Measurements from ENCODE around the gene ST3GAL2. TPM values are rescaled to one million over a fixed set of nuclear protein-coding genes. Genes with fewer than 3 reads are reported as not detected.

Gene ST3GAL2, protein sequence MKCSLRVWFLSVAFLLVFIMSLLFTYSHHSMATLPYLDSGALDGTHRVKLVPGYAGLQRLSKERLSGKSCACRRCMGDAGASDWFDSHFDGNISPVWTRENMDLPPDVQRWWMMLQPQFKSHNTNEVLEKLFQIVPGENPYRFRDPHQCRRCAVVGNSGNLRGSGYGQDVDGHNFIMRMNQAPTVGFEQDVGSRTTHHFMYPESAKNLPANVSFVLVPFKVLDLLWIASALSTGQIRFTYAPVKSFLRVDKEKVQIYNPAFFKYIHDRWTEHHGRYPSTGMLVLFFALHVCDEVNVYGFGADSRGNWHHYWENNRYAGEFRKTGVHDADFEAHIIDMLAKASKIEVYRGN
- total RNA-seq, result 24.5 TPM

DNA sequence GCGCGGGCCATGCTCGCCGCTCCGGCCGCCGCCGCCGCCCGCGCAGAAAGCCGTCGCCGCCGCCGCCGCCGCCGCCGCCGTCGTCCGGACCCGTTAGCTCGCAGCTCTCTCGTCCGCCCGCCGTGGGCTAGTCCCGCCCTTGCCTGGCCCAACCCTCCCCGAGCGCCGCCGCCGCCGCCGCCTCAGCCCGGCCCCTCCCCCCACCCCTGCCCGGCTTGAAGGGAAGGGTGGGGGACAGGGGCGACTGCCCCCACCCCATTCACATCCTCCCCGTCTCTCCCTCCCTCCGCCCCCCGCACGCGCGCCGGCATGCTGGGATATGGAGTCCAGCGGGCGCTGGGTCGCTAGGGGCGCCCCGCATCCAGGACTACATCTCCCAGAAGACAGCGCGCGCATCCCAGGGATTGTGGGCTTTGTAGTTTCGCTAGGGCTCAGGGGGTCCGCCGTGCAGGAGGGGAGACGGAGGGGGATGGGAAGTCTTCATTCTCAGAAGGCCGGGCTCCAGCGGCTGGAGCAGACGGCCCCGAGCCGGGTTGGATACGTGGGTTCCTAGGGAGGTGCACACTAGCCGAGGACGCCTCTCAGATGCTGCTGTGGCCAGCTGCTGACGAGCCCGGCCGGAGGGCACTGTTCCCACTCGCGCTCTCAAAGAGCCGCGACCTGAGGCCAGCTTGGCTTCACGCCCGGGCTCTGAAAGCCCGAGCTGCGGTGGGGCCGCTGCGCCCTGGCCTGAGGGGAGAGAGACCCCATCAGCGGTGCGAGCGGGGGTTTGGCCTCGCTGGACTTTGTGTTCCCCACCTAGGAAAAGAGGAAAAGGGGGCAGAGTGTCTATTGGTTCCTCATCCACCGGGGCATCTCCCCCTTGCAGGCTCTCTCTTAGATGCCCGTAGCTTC, at the start of gene ST3GAL2:
Gene ST3GAL2 (minus strand): TSS at position 132 of the 894 bp plus-strand sequence. CDS start 40,570 bp downstream, outside the sequence.
- Histone ChIP-seq H3K36me3 (ENCODE audit: control insufficient read depth in 3 of 3, insufficient read depth in 3 of 3, low read length in 3 of 3) (no peaks in the 10 kb centered on the region), H3K27ac (ENCODE audit: low read depth, low read length) (peak within 1 kb of the TSS; percentile 56), H3K9ac (ENCODE audit: low read depth in 1 of 3, low read length in 3 of 3) (peak within 1 kb of the TSS; percentile 81 to 88 (median 84)), H3K9me3 (ENCODE audit: control insufficient read depth in 3 of 3, low read length in 3 of 3) (no peaks in the 10 kb centered on the region), H3K4me3 (ENCODE audit: low read length in 3 of 3) (peak within 1 kb of the TSS; percentile 86 to 91 (median 89)), H3K4me1 (ENCODE audit: control insufficient read depth in 3 of 3, insufficient read depth in 3 of 3, low read length in 3 of 3) (peaks cover 36 to 43% (median 38%) of the 10 kb centered on the region in 3 donors), H3K27me3 (ENCODE audit: control insufficient read depth in 3 of 3, insufficient read depth in 3 of 3, low read length in 3 of 3) (no peaks in the 10 kb centered on the region)

DNA sequence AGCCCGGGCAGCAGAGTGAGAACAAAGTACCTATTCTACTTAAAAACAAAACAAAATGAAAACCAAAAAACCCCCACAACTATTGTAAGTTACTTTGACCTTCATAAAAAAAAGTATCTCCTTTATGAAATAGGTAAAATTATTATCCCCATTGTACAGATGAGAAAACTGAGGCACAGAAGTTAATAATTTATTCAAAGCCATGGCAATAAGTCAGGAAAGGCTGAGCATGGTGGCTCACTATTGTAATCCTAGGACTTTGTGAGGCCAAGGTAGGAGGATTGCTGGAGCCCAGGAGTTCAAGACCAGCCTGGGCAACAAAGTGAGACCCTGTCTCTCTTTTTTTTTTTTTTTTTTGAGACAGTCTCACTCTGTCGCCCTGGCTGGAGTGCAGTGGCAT, 46.0 kb upstream of the ST3GAL2 start:
- peaks cover 28 to 53% (median 40%) of the 10 kb centered on the region in 3 donors for H3K36me3 ChIP-seq (ENCODE audit: control insufficient read depth in 3 of 3, insufficient read depth in 3 of 3, low read length in 3 of 3)
- no peak overlapping the region for H3K9ac ChIP-seq (ENCODE audit: low read depth in 1 of 3, low read length in 3 of 3)
- H3K27ac ChIP-seq (ENCODE audit: low read depth, low read length), result no peak overlapping the region
- no peaks in the 10 kb centered on the region for H3K9me3 ChIP-seq (ENCODE audit: control insufficient read depth in 3 of 3, low read length in 3 of 3)
- H3K27me3 ChIP-seq (ENCODE audit: control insufficient read depth in 3 of 3, insufficient read depth in 3 of 3, low read length in 3 of 3), result no peaks in the 10 kb centered on the region
- peaks cover 0 to 6% (median under 1%) of the 10 kb centered on the region in 3 donors for H3K4me1 ChIP-seq (ENCODE audit: control insufficient read depth in 3 of 3, insufficient read depth in 3 of 3, low read length in 3 of 3)
- H3K4me3 ChIP-seq (ENCODE audit: low read length in 3 of 3), result no peak overlapping the region

DNA sequence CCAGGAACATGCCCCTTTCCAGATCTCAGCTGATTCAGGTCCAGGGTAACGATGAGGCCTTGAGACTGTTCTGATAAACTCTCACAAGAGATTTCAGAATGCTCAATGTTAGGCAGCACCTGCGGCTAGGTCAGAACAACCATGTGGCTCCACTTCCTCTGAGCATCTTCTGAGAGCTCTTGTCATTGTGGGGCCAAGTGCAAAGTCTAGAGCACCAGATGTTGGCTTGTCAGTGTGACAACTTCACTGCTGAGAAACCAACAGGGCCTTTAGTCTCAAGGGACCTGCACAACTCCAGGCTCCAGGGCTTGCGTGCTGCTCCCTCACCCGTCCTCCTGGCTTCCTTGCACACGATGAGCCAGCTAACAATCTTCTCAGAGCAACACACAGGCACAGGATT, 44.5 kb upstream of the ST3GAL2 start:
- no peak overlapping the region for H3K9ac ChIP-seq (ENCODE audit: low read depth in 1 of 3, low read length in 3 of 3)
- H3K27ac ChIP-seq (ENCODE audit: low read depth, low read length), result no peak overlapping the region
- no peak overlapping the region for H3K4me3 ChIP-seq (ENCODE audit: low read length in 3 of 3)
- no peaks in the 10 kb centered on the region for H3K27me3 ChIP-seq (ENCODE audit: control insufficient read depth in 3 of 3, insufficient read depth in 3 of 3, low read length in 3 of 3)
- H3K4me1 ChIP-seq (ENCODE audit: control insufficient read depth in 3 of 3, insufficient read depth in 3 of 3, low read length in 3 of 3), result peaks cover 4 to 15% (median 12%) of the 10 kb centered on the region in 3 donors
- H3K36me3 ChIP-seq (ENCODE audit: control insufficient read depth in 3 of 3, insufficient read depth in 3 of 3, low read length in 3 of 3), result peaks cover 42 to 62% (median 51%) of the 10 kb centered on the region in 3 donors
- no peaks in the 10 kb centered on the region for H3K9me3 ChIP-seq (ENCODE audit: control insufficient read depth in 3 of 3, low read length in 3 of 3)

DNA sequence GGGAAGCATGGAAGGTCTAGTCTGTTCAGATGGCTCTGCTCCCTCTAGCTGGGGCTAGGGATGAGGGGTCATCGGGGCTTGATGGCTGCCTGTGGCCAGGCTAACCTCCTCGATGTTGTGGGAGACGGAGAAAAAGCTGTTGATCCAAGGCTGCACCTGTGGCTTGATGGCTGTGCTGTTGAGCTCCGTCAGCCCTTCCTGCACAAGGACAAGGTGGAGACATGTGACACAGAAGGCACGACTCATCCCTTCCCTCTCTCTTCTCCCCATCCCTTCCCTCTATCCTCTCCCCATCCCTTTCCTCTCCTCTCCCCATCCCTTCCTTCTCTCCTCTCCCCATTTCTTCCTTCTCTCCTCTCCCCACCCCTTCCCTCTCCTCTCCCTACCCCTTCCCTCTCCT, 43.7 kb upstream of the ST3GAL2 start:
- Histone ChIP-seq H3K9ac (ENCODE audit: low read depth in 1 of 3, low read length in 3 of 3) (no peak overlapping the region), H3K4me3 (ENCODE audit: low read length in 3 of 3) (no peak overlapping the region), H3K36me3 (ENCODE audit: control insufficient read depth in 3 of 3, insufficient read depth in 3 of 3, low read length in 3 of 3) (peaks cover 46 to 69% (median 55%) of the 10 kb centered on the region in 3 donors), H3K27me3 (ENCODE audit: control insufficient read depth in 3 of 3, insufficient read depth in 3 of 3, low read length in 3 of 3) (no peaks in the 10 kb centered on the region), H3K27ac (ENCODE audit: low read depth, low read length) (no peak overlapping the region), H3K4me1 (ENCODE audit: control insufficient read depth in 3 of 3, insufficient read depth in 3 of 3, low read length in 3 of 3) (peaks cover 5 to 17% (median 12%) of the 10 kb centered on the region in 3 donors), H3K9me3 (ENCODE audit: control insufficient read depth in 3 of 3, low read length in 3 of 3) (no peaks in the 10 kb centered on the region)

DNA sequence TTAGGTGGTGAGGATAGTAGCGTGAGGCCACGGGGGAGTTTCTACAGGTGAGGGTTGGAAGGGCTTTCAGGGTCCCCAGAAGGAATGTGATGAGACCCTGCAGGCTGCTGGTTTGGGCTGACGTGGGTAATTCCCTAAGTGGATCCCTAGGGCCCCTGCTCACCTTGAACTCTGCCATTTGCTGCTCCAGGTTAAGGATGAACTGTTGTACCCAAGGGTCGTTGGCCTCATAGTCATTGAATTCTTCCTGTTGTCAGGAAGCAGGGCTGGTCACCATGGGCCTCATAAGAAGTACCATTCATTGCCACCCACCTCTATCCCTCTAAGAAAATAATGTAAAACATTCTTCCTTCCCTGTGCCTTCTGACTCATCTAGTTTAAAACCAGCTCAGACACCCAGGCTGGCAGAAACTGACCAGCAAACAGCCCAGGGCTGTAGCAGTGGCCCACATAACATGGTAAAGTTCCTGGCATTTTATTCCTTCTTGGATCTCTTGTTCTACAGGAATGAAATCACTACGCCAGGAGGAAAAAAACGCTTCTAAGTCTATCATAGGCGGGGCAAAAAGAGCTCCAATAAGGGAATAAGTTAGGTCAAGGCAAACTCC, 43.1 kb upstream of the ST3GAL2 start:
- H3K4me1 ChIP-seq (ENCODE audit: control insufficient read depth in 3 of 3, insufficient read depth in 3 of 3, low read length in 3 of 3), result peaks cover 5 to 17% (median 12%) of the 10 kb centered on the region in 3 donors
- H3K36me3 ChIP-seq (ENCODE audit: control insufficient read depth in 3 of 3, insufficient read depth in 3 of 3, low read length in 3 of 3), result peaks cover 46 to 66% (median 57%) of the 10 kb centered on the region in 3 donors
- H3K9me3 ChIP-seq (ENCODE audit: control insufficient read depth in 3 of 3, low read length in 3 of 3), result no peaks in the 10 kb centered on the region
- H3K27me3 ChIP-seq (ENCODE audit: control insufficient read depth in 3 of 3, insufficient read depth in 3 of 3, low read length in 3 of 3), result no peaks in the 10 kb centered on the region
- no peak overlapping the region for H3K4me3 ChIP-seq (ENCODE audit: low read length in 3 of 3)
- H3K9ac ChIP-seq (ENCODE audit: low read depth in 1 of 3, low read length in 3 of 3), result no peak overlapping the region
- no peak overlapping the region for H3K27ac ChIP-seq (ENCODE audit: low read depth, low read length)

DNA sequence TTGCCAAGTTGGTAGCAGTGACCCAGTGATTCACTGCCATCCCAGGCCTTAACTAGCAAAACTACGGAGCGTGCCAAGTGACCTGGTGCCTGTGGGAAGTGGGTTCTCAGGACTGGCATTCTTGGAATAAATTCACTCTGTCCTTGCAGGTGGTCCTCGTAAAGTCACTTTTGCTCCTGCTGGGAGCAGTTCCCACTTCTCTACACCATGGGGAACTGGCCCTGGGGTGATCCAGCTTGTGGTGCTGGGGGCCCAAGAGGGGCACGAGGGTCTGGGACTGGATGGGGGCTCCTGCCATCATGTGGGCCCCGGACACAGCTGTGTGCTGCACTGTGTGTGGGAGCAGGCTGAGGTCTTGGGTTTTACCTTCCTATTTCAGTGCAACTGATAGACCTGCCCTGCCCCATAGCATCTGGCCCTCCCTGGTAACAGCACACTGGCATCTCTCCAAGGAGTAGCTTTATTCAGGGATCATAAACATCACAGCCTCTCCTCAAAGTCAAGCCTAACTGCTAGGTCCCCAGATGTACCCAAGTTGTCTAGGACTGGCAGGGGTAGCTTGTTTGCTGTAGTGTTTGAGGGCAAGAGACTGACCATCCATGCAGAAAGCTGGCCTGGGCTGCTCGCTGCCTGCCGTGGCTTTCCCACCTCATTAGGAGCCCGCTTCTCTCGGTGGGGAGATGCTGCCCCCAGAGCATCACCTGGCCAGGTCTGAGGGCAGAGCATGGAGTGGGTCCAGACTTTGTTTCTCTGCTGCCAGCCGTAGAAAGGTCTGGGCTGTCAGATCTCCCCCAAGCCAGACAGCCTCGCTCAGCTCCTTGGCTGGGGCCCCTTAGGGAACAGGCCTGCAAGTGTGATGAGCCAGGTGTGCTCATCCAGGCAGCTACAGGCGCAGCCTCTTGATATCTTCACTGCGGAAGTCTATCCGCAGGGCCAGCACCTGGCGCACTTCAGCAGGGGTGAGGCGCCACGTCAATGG, 41.5 kb upstream of the ST3GAL2 start:
- H3K9me3 ChIP-seq (ENCODE audit: control insufficient read depth in 3 of 3, low read length in 3 of 3), result no peaks in the 10 kb centered on the region
- H3K27ac ChIP-seq (ENCODE audit: low read depth, low read length), result no peak overlapping the region
- H3K4me1 ChIP-seq (ENCODE audit: control insufficient read depth in 3 of 3, insufficient read depth in 3 of 3, low read length in 3 of 3), result peaks cover 15 to 26% (median 23%) of the 10 kb centered on the region in 3 donors
- H3K27me3 ChIP-seq (ENCODE audit: control insufficient read depth in 3 of 3, insufficient read depth in 3 of 3, low read length in 3 of 3), result no peaks in the 10 kb centered on the region
- H3K4me3 ChIP-seq (ENCODE audit: low read length in 3 of 3), result no peak overlapping the region
- H3K36me3 ChIP-seq (ENCODE audit: control insufficient read depth in 3 of 3, insufficient read depth in 3 of 3, low read length in 3 of 3), result peaks cover 46 to 68% (median 54%) of the 10 kb centered on the region in 3 donors
- H3K9ac ChIP-seq (ENCODE audit: low read depth in 1 of 3, low read length in 3 of 3), result peak overlapping the region in 1 of 3 donors; percentile 25

DNA sequence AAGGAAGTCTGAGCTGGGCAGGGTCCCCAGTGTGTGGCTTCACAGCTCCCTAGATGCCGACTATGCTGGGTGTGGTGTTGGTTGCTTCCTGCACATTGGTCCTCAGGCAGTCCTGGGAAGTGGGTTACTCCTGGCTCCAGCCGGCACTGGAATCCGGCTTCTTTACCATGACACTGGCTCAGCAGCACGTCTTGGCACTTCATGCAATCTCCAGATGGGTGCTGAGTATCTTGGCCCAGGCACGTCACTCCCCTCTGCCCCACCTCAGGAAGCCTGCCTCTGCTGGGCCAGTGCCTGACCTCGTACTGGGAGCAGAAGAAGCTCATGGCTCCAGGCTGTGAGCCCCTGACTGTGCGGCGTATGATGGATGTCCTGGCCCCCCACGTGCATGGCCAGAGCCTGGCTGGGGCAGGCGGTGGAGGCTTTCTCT, 40.0 kb upstream of the ST3GAL2 start:
- Histone ChIP-seq H3K27ac (ENCODE audit: low read depth, low read length) (no peak overlapping the region), H3K27me3 (ENCODE audit: control insufficient read depth in 3 of 3, insufficient read depth in 3 of 3, low read length in 3 of 3) (no peaks in the 10 kb centered on the region), H3K36me3 (ENCODE audit: control insufficient read depth in 3 of 3, insufficient read depth in 3 of 3, low read length in 3 of 3) (peaks cover 45 to 74% (median 57%) of the 10 kb centered on the region in 3 donors)

DNA sequence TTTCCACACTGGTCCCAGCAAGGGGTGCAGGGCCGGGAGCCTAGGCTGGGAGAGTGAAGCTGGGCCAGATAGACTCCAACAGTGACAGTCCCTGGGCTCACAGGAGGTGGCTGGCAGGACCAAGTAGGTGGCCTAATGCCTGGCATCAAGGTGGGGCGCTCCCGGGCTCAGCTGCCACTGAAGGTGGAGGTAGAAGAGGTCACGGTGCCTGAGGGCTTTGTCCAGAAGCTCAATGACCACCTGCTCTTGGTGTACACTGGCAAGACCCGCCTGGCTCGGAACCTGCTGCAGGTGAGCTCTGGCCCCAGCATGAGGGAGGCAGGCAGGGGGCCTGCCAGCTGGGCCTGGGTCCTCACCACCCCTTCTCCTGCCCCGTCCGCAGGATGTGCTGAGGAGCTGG, 39.3 kb upstream of the ST3GAL2 start:
- H3K27ac ChIP-seq (ENCODE audit: low read depth, low read length), result peak overlapping the region; percentile 87
- H3K27me3 ChIP-seq (ENCODE audit: control insufficient read depth in 3 of 3, insufficient read depth in 3 of 3, low read length in 3 of 3), result no peaks in the 10 kb centered on the region
- H3K9ac ChIP-seq (ENCODE audit: low read depth in 1 of 3, low read length in 3 of 3), result no peak overlapping the region
- no peak overlapping the region for H3K4me3 ChIP-seq (ENCODE audit: low read length in 3 of 3)
- peaks cover 40 to 74% (median 55%) of the 10 kb centered on the region in 3 donors for H3K36me3 ChIP-seq (ENCODE audit: control insufficient read depth in 3 of 3, insufficient read depth in 3 of 3, low read length in 3 of 3)
- H3K9me3 ChIP-seq (ENCODE audit: control insufficient read depth in 3 of 3, low read length in 3 of 3), result no peaks in the 10 kb centered on the region
- H3K4me1 ChIP-seq (ENCODE audit: control insufficient read depth in 3 of 3, insufficient read depth in 3 of 3, low read length in 3 of 3), result peaks cover 22 to 33% (median 32%) of the 10 kb centered on the region in 3 donors

More for the DNA sequence above, 40.0 kb upstream of the ST3GAL2 start:
- H3K9me3 ChIP-seq (ENCODE audit: control insufficient read depth in 3 of 3, low read length in 3 of 3), result no peaks in the 10 kb centered on the region
- peaks cover 15 to 26% (median 25%) of the 10 kb centered on the region in 3 donors for H3K4me1 ChIP-seq (ENCODE audit: control insufficient read depth in 3 of 3, insufficient read depth in 3 of 3, low read length in 3 of 3)
- H3K9ac ChIP-seq (ENCODE audit: low read depth in 1 of 3, low read length in 3 of 3), result peak overlapping the region in 1 of 3 donors; percentile 25
- H3K4me3 ChIP-seq (ENCODE audit: low read length in 3 of 3), result no peak overlapping the region
